Retinal pigment epithelial cell (primary cell): Measurements from ENCODE around the gene DDI2.

Source experiments
- DNase-seq: peaks from one replicate; pipeline ENCODE4 v3.0.0-alpha.2; 2010; ENCODE audit warnings: low read depth
- H3K4me3 ChIP-seq: 2 replicates; pipeline ENCODE4 v1.5.1; 2011; ENCODE audit warnings: mild to moderate bottlenecking, low read length, control low read depth, moderate library complexity
- TF ChIP-seq, protein P1 (sequence below): conservative IDR thresholded peaks from 2 replicates; pipeline ENCODE4 v1.5.1; 2011; ENCODE audit warnings: low read depth, low read length, control low read depth, inconsistent platforms

The DDI2 gene

DNA sequence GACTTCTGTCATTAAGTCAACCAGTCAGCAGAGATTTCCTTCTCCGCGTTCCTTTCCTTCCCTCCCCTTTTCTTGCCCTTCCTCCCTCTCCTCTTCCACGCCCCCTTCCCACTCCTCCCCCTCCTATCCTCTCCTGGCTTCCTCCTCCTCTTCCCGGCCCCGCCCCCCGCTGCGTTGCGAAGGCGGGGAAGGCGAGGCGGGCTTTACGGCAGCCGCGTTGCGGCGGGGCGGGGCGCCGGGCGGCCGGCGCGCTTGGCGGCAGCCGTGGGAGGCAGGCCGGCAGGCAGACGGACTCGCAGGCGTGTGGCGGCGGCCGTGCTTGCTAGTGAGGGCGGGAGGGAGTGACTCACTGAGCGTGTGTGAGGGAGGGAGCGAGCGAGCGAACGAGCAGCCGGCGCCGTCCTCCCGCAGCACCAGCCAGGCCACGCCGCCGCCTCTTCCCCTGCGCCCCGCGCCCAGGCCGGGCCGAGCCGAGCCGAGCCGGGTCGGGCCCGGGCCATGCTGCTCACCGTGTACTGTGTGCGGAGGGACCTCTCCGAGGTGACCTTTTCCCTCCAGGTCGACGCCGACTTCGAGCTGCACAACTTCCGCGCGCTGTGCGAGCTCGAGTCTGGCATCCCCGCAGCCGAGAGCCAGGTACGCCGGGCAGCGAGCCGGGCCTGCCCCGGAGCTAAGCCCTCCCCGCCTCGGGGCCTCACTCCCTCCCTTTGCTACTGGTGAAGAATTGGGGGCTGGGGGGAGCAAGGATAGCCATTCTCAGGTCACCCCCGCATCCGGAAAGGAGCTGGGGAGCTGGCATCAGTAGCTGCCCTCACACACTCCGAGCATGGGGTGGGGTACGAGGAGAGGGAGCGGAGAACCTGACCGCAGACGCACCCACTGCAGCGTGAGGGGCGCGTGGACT, at the start of gene DDI2:
DDI2 (plus strand) TSS at position 286 of the 904 bp plus-strand sequence; CDS start at position 499, 213 bp downstream.
- TF ChIP-seq, protein P1, sequence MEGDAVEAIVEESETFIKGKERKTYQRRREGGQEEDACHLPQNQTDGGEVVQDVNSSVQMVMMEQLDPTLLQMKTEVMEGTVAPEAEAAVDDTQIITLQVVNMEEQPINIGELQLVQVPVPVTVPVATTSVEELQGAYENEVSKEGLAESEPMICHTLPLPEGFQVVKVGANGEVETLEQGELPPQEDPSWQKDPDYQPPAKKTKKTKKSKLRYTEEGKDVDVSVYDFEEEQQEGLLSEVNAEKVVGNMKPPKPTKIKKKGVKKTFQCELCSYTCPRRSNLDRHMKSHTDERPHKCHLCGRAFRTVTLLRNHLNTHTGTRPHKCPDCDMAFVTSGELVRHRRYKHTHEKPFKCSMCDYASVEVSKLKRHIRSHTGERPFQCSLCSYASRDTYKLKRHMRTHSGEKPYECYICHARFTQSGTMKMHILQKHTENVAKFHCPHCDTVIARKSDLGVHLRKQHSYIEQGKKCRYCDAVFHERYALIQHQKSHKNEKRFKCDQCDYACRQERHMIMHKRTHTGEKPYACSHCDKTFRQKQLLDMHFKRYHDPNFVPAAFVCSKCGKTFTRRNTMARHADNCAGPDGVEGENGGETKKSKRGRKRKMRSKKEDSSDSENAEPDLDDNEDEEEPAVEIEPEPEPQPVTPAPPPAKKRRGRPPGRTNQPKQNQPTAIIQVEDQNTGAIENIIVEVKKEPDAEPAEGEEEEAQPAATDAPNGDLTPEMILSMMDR, result no peak
- peak; percentile 90 for DNase-seq
- H3K4me3 ChIP-seq, result peak within 1 kb of the TSS; percentile 91

DNA sequence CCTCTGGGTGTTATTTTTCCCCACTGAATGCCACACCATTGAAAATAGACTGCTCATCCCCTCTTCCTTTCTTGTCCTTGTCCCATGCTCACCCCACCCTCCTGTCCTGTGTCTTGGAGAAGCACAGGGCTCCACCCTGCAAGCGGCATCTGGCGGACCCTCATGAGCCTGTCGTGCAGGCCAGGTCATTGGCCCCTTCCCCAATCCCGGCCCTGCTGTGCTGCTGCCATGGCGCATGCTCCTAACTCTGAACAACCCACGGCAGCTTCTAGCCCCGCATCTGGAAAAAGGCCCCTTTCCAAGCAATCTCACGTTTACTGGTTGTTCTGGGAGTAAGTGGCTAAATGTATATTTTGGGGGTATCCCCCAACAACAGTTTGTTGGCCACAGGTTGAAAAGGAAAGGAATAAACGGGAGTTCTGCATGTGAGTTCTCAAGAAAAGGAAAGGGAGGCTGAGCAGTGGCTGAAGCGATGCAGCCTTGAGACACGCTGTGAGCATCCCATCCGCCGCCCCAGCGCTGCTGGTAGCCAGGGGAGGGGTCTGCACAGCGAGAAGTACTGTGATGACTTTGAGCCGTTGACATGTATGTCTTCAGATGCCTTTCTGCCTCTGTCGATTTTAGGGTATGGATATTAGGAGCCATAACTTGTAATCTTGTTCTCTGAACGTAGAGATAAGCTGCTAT, 48.7 kb upstream of the DDI2 start:
- no peak overlapping the region for H3K4me3 ChIP-seq
- TF ChIP-seq, protein P1, result no peak
- no peak for DNase-seq

DNA sequence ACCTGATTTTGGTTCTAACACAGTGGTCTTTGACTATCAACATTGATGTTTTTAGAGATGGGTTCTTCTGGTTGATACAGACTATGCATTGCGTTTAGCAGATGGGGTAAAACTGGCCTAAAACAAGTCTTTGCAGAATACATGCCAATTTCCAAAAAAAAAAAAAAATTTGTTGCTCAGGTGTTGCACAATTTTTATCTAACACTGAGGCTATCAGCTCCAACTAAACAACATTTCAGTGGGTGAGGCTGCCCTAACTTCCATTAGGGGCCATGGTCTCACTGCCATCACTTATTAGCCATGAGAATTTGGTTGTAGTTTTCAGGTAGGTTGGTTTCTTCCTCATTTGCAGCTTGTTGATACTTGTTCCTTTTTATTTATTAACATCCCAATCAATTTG, 46.4 kb upstream of the DDI2 start:
- TF ChIP-seq, protein P1, result no peak
- DNase-seq, result no peak
- H3K4me3 ChIP-seq, result no peak overlapping the region

DNA sequence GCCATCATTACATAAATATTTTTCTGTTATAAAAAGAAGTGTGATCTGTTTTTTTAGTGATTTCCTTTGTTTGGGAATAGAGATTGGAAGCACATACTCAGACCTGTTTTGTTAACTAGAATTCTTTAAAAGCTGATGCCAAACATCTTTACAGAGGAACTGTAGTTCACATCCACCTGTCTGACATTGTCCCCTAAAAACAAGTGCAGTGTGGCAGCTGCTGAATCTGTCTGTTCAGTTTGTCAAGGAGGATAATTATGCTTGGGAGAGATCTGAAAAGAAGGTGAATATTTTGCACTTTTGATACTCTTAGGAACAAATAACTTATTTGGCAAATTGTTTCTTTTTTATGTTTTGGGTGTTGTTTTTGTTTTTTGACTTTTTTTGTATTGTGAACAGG, 46.0 kb upstream of the DDI2 start:
- no peak for DNase-seq
- TF ChIP-seq, protein P1, result no peak
- no peak overlapping the region for H3K4me3 ChIP-seq

DNA sequence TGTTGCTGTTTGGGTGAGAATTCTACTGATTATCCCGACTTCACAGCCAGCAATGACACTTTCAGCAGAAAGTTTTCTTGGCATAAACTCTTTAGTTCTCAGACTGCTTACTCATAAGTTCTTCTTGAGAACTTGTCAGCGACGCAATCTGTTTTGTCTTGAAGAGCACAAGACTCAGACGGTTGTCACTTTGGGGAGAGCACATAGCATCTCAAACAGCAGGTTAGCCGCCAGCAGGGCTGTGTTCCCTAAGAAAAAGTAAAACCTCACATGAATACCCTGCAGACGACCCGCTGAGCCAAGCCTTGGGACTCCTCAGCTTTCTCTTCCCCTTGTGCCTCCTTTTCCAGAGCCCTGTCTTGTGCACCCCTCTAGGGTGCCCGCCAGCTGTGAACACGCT, 43.8 kb upstream of the DDI2 start:
- H3K4me3 ChIP-seq, result no peak overlapping the region
- DNase-seq, result peak; percentile 46
- TF ChIP-seq, protein P1, result no peak

DNA sequence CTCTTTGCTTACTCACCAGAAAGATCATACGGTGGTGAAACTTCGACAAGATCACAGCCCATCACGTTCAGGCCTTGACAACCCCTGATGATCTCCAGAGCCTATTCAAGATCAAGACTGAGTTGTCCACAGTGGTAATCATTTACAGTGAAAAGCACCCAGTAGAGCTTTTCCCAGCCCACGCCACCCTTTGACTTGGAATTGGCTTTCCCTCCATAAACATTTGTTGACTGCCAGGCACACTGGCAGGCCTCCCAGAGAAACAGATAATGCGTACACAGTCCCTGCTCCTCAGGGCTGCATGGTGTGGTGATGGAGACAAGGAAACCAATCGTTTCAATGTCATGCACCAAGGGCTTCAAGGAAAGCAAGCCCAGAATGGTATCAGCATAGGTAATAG, 42.5 kb upstream of the DDI2 start:
- no peak overlapping the region for H3K4me3 ChIP-seq
- no peak for DNase-seq
- TF ChIP-seq, protein P1, result no peak
